ACHN (cell line): ENCODE results near the gene PKD2L1.
A peak's percentile ranks its signal among the peaks of the same experiment; 100 is the strongest.
"Not testable (repeated sequence)": the region's sequence is repeated elsewhere in the genome, so short reads cannot be mapped to it uniquely, and the experiment has no call there.

Experiments used
- DNase-seq: peaks from one replicate; pipeline ENCODE4 v3.0.0-alpha.2; 2015
- in situ Hi-C: cut with HindIII; loops from 2 replicates; pipeline ENCODE4 v1.10.0; 2017; ENCODE audit warnings: low sequenced_read_pairs, low pct_ligation_motif_present, low pct_unique_long_range_greater_than_20kb

Gene PKD2L1

GRCh38 chr10:100330079-100330478 is at the start of gene PKD2L1:
Gene PKD2L1, minus strand, starts transcription at chr10:100330228. Its CDS starts 125 bp downstream, at chr10:100330103.
- in situ Hi-C loops = loop anchor here (25.0 kb wide), 1 partner anchor 107 kb away; no protein-coding TSS in a partner anchor
- DNase-seq = no peak

DNA sequence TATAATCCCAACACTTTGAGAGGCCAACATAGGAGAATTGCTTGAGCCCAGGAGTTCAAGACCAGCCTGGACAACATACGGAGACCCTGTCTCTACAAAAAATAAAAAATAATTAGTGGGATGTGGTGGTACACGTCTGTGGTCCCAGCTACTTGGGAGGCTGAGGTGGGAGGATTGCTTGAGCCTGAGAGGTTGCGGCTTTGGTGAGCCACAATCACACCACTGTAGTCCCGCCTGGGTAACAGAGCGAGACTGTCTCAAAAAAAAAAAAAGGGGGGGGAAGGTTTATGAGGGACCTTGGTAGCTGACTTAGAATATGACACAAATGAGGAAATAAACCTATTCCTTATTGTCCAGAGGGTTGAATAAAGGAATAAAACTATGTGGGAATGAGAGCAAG is 47.8 kb upstream of the PKD2L1 start:
- in situ Hi-C loops = no loop called here
- DNase-seq = no peak

DNA sequence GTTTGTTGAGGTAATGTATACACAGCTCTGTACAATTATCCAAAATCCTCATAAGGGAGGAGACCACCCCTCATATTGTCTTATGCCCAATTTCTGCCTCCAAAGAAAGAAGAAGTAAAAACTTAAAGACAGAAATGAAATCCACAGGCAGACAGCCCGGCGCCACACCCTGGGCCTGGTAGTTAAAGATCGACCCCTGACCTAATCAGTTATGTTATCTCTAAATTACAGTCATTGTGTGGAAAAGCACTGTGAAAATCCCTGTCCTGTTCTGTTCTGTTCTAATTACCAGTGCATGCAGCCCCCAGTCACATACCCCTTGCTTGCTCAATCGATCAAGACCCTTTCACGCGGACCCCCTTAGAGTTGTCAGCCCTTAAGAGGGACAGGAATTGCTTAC is 46.6 kb upstream of the PKD2L1 start:
- DNase-seq, in situ Hi-C loops: not testable (repeated sequence)

- DNase-seq, in situ Hi-C loops: not testable (repeated sequence)
Measured at GRCh38 chr10:100374677-100375353, 44.8 kb upstream of the PKD2L1 start.

- no peak for DNase-seq
- in situ Hi-C loops = no loop called here
Measured at GRCh38 chr10:100374200-100374655, 44.2 kb upstream of the PKD2L1 start.

DNA sequence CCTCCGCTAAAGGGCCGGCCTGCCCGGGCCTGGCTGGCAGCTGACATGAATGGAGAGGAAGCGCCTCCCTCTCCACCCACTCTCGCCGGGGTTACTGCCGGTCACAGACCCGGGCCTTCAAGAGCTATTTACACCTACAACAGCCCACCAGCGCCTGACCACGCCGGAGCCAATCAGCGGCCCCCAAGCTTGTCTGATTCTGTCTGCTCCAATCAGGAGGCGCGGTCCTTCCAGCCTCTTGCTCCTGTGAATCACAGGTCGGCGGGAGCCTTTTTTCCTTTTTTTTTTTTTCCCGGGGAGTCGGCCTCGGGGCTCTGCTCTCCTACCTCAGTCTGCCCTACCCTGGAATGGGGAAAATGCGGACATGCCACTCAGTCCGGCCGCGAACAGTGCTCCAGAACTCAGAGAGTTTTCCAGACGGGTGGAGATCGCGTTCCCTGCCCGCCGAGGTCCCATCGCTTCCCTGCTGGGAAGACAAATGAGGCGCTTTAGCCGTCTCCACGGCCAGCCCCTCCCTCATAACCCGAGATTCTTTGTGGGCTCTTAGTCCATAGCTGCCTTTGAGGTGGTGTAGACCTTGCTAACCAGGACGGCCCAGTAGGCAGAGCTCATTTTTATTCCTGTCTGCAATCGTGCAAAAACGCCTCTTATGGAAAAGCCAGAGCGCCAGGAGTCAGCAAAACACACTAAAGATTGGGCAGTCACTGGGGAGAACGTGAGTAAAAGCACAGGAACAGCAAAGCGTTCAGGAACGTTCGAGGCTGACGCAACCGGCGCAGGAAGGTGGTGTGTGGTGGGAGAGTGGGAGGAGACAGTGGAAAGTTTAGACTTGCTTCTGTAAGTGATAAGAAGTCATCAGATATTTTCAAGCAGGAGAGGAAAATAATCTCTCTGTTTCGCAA is 43.5 kb upstream of the PKD2L1 start:
- in situ Hi-C loops = no loop called here
- peak; percentile 100 for DNase-seq

DNA sequence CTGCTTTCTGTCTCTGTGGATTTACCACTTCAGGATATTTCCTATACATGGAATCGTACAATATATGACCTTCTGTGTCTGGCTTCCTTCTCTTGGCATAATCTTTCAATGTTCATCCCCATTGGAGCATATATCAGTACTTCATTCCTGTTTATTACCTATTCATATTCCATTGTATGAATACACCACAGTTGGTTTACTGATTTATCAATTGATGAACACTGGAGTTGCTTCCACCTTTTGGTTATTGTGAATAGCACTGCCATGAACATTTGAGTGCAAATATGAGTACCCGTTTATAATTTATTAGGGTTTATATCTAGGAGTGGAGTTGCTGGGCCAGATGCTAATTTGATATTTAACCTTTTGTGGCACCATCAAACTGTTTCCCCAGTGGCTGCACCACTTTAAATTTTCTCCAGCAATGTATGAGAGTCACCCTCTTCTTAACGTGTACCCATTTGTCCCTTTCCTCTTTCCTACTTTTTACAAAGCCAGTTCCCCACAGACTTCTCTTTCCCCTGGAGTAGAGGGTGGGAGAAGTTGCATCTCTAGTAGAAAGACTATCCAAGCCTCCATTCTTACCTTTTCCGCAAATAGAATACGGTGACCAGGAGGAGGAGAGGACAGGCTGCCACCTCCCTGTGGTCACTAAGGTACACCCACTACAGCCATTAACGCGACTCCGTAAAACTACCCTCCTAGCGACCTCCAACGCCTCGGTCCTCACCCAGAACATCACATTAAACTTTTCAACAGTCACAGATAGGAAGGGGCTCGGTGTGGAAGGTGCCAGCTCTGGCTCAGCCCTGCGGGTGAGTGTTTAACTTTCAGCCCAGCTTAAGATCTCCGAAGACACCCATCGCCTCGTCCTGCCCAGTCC is 42.6 kb upstream of the PKD2L1 start:
- DNase-seq = no peak
- in situ Hi-C loops = no loop called here

DNA sequence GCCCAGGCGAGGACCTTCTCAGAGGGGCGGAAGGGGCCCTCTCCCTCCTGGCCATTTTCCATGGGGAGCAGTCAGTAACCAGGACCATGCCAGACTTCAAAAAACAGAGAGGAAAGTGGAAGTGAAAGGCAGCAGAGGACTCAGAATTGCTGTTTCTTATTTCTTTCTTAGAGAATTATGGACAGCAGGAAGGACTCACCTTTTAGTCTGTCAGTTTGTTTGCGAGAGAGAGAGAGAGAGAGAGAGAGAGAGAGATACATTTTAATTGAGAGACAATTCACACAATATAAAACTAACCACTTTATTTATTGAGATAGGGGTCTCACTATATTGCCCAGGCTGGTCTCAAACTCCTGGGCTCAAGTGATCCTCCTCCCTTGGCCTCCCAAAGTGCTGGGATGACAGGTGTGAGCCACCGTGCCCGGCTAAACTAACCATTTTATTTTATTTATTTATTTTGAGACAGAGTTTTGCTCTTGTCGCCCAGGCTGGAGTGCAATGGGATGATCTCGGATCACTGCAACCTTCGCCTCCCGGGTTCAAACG is 41.5 kb upstream of the PKD2L1 start:
- in situ Hi-C loops = no loop called here

GRCh38 chr10:100370714-100371481 is 40.9 kb upstream of the PKD2L1 start:
- in situ Hi-C loops = no loop called here

More for the DNA sequence above, 41.5 kb upstream of the PKD2L1 start:
- no peak for DNase-seq

GRCh38 chr10:100368721-100369120 is 38.7 kb upstream of the PKD2L1 start:
- no peak for DNase-seq
- in situ Hi-C loops = no loop called here

More at GRCh38 chr10:100370714-100371481, 40.9 kb upstream of the PKD2L1 start:
- DNase-seq = peak; percentile 75

DNA sequence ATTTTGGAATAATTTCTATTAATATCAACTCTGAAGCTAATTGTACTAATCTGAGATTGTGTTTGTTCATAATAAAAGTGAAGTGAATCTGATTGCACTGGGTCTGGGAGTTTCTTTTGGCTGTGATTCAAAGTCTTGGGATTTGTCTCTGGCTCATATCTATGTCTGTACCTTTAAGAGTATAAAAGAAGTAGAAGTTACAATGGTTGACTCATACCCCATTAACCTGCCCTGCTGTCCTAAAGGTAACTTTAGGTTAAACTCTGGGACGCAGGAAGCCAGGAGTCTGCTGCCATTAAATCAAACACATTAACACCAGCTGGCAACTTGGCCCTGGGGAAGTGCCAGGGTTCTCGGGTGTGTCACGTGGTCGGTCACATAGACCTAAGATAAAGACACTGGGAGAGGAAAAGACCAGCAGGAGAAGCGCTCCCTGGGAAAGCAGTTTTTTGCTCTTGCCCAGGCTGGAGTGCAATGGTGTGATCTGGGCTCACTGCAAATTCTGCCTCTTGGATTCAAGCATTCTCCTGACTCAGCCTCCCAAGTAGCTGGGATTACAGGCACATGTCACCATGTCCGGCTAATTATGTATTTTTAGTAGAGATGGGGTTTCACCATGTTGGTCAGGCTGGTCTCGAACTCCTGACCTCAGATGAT is 34.8 kb upstream of the PKD2L1 start:
- in situ Hi-C loops = no loop called here
- DNase-seq = peak; percentile 86

DNA sequence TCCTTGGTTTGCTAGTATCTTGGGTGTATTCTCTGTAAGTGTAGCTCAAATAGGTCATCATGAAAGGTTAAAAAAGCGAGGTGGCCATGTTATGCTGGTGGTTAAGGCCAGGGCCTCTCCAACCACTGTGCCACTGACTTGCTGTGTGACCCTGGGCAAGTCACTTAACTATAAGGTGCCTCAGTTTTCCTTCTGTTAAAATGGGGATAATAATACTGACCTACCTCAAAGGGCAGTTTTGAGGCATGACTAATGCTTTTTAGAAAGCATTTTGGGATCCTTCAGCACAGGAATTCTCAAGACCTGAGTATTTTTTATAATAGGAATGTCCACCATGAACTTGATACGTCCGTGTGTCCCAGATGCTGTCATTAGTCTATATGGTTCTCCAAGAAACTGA is 34.1 kb upstream of the PKD2L1 start:
- in situ Hi-C loops = no loop called here
- DNase-seq = no peak

GRCh38 chr10:100362570-100363496 is 32.8 kb upstream of the PKD2L1 start:
- DNase-seq = no peak
- in situ Hi-C loops = no loop called here

DNA sequence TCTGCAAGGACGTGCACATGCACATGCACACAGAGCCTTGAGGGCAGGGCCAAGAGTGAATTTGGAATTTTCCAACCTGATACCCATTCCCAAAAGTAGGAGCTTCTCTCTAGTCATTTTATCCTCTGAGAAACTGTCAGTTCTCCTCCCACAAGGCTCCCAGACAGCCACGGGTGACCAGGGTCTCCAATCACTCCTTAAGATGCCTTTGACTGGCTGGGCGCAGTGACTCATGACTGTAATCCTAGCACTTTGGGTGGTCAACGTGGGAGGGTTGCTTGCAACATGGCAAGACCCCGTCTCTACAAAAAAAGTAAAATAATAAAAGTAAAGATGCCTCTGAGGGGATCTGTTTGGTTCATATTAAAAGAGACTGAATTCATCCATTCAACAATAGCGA is 30.2 kb upstream of the PKD2L1 start:
- no peak for DNase-seq
- in situ Hi-C loops = no loop called here

GRCh38 chr10:100359529-100360150 is 29.6 kb upstream of the PKD2L1 start:
- in situ Hi-C loops = no loop called here
- no peak for DNase-seq

- no peak for DNase-seq
- in situ Hi-C loops = no loop called here
Measured at GRCh38 chr10:100359030-100359432, 29.0 kb upstream of the PKD2L1 start.
